Endothelial cell of umbilical vein (primary cell): ENCODE results near the gene SYNPO. TPM values are rescaled to one million over a fixed set of nuclear protein-coding genes. Genes with fewer than 3 reads are reported as not detected.

ENCODE experiments used
- BruUV-seq: library from RNA; stranded (reverse); fragments of 400-500 nt; replicated peaks from 2 replicates; lab custom pipeline; 2021; lab: Mats Ljungman, UMichigan
- CTCF ChIA-PET: fragments of 300-600, 350-600 bp; sonication (Branson Sonifier 250); formaldehyde crosslinking; loops from one replicate; lab custom pipeline; 2021; ENCODE audit warnings: antibody characterized with exemption, inconsistent platforms; lab: Charles Lee
- POLR2A ChIA-PET: fragments of 300-600, 350-600 bp; sonication (Branson Sonifier 250); formaldehyde crosslinking; loops from one replicate; lab custom pipeline; 2021; ENCODE audit warnings: antibody characterized with exemption, inconsistent platforms; lab: Charles Lee
- DNase-seq: peaks from one replicate; pipeline ENCODE4 v3.0.0-alpha.2; 2011; ENCODE audit warnings: low read depth, low spot score
- FAIRE-seq: peaks from 2 replicates; lab custom pipeline; 2011; peaks lifted over from hg19 to GRCh38; lab: Jason Lieb, UNC
- H2AFZ ChIP-seq: 2 replicates; pipeline ENCODE4 v1.6.0; 2012; ENCODE audit warnings: low read depth, low read length, control low read depth, inconsistent platforms
- H3K27ac ChIP-seq: 2 replicates; pipeline ENCODE4 v1.5.1; 2011; ENCODE audit warnings: low read depth, mild to moderate bottlenecking, control low read depth, low read length, moderate library complexity; ENCODE audit not compliant: insufficient read depth
- H3K27me3 ChIP-seq, 2 experiments: 2 replicates each; pipeline versions ENCODE4 v1.6.0 to v1.6.1; 2011; ENCODE audit warnings: low read length in 2 of 2, mixed read lengths in 1 of 2; ENCODE audit not compliant: control insufficient read depth in 2 of 2, insufficient read depth in 2 of 2
- H3K36me3 ChIP-seq, 2 experiments: 2 replicates in 1 of 2; 3 replicates in 1 of 2; pipeline ENCODE4 v1.5.1; 2011; ENCODE audit warnings: low read length in 2 of 2, mild to moderate bottlenecking in 1 of 2, moderate library complexity in 1 of 2; ENCODE audit not compliant: control insufficient read depth in 2 of 2, insufficient read depth in 2 of 2; ENCODE audit errors: extremely low read depth in 1 of 2
- H3K4me1 ChIP-seq: 3 replicates; pipeline ENCODE4 v1.5.1; 2011; ENCODE audit warnings: mild to moderate bottlenecking, low read length; ENCODE audit not compliant: control insufficient read depth, insufficient read depth; ENCODE audit errors: extremely low read depth
- H3K4me2 ChIP-seq: 2 replicates; pipeline ENCODE4 v1.6.1; 2011; ENCODE audit warnings: low read length, control low read depth, mixed read lengths; ENCODE audit not compliant: insufficient read depth
- H3K4me3 ChIP-seq, 3 experiments: fragments of 200-600 bp in 1 of 3; sonication (generic), shearing (Covaris generic) in 1 of 3; replicated peaks in 1 of 3; 2 replicates each; pipeline ENCODE4 v1.5.1; 2011 to 2016; ENCODE audit warnings: control low read depth in 3 of 3, low read length in 3 of 3, mild to moderate bottlenecking in 2 of 3, inconsistent platforms in 1 of 3, low read depth in 1 of 3, moderate library complexity in 1 of 3; ENCODE audit not compliant: insufficient read depth in 1 of 3
- H3K79me2 ChIP-seq: 2 replicates; pipeline ENCODE4 v1.6.0; 2012; ENCODE audit warnings: low read length, inconsistent platforms; ENCODE audit not compliant: control insufficient read depth, insufficient read depth
- H3K9ac ChIP-seq: replicated peaks from 2 replicates; pipeline ENCODE3; 2011; ENCODE audit warnings: low read length, control low read depth; ENCODE audit not compliant: insufficient read depth; ENCODE audit errors: extremely low read depth
- H3K9me1 ChIP-seq: replicated peaks from 3 replicates; pipeline ENCODE4 v1.6.0; 2011; ENCODE audit warnings: mild to moderate bottlenecking, low read length; ENCODE audit not compliant: control insufficient read depth, insufficient read depth; ENCODE audit errors: extremely low read depth
- H3K9me3 ChIP-seq: replicated peaks from 2 replicates; pipeline ENCODE4 v1.5.1; 2012; ENCODE audit warnings: low read length, inconsistent platforms; ENCODE audit not compliant: control insufficient read depth, insufficient read depth
- H4K20me1 ChIP-seq: replicated peaks from 2 replicates; pipeline ENCODE3; 2011; ENCODE audit warnings: mild to moderate bottlenecking, low read length; ENCODE audit not compliant: control insufficient read depth, insufficient read depth; ENCODE audit errors: extremely low read depth
- EZH2 ChIP-seq: IDR thresholded peaks from 2 replicates; pipeline ENCODE4 v1.6.1; 2012; ENCODE audit warnings: borderline replicate concordance, low read depth, mild to moderate bottlenecking, moderate library complexity, low read length, inconsistent platforms; ENCODE audit not compliant: severe bottlenecking
- FOS ChIP-seq: IDR thresholded peaks from 2 replicates; pipeline ENCODE4 v1.6.1; 2011; ENCODE audit warnings: mild to moderate bottlenecking, low read length, moderate library complexity, borderline replicate concordance; ENCODE audit not compliant: insufficient read depth
- GATA2 ChIP-seq: IDR thresholded peaks from 2 replicates; pipeline ENCODE4 v1.7.0; 2011; ENCODE audit warnings: low read depth, mild to moderate bottlenecking, moderate library complexity, mixed read lengths, low read length; ENCODE audit not compliant: insufficient read length, insufficient read depth
- JUN ChIP-seq: IDR thresholded peaks from 2 replicates; pipeline ENCODE4 v1.6.1; 2011; ENCODE audit warnings: borderline replicate concordance, low read depth; ENCODE audit not compliant: insufficient read length, insufficient read depth
- MYC ChIP-seq: IDR thresholded peaks from one replicate; pipeline ENCODE4 v1.6.1; 2011; ENCODE audit warnings: mild to moderate bottlenecking, low read depth, low read length
- POLR2A ChIP-seq: IDR thresholded peaks from 2 replicates; pipeline ENCODE4 v1.6.1; 2012; ENCODE audit warnings: low read depth, mild to moderate bottlenecking, control low read depth, low read length
- POLR2AphosphoS5 ChIP-seq: IDR thresholded peaks from 2 replicates; pipeline ENCODE4 v1.6.1; 2012; ENCODE audit warnings: low read depth, mild to moderate bottlenecking, control low read depth, low read length, moderate library complexity; ENCODE audit not compliant: insufficient read depth
- dilution Hi-C: fragments of 300-500 bp; cut with MboI; formaldehyde crosslinking; loops from one replicate; pipeline ENCODE4 v1.15.0; 2019; ENCODE audit warnings: low sequenced_read_pairs; ENCODE audit not compliant: extremely low pct_ligation_motif_present
- intact Hi-C: fragments of 100-400 bp; cut with micrococcal nuclease; formaldehyde crosslinking; loops from one replicate; pipeline ENCODE4 v1.10.0; 2022
- polyA plus RNA-seq, 4 experiments: library from polyadenylated mRNA; depleted of rRNA in 3 of 4; stranded (reverse) in 3 of 4; unstranded in 1 of 4; fragments of >200 nt; gene quantifications; 2 replicates each; pipeline versions ENCODE4 v1.2.1 to v1.2.3, GENCODE V29; 2011 to 2012; ENCODE audit warnings: missing spikeins in 1 of 4
- total RNA-seq: library from RNA; stranded (reverse); gene quantifications from 2 replicates; pipeline ENCODE4 v1.2.3, GENCODE V29; 2021
- TF ChIP-seq, protein P1 (sequence below): IDR thresholded peaks from 2 replicates; pipeline ENCODE4 v1.6.1; 2011; ENCODE audit not compliant: insufficient read depth, insufficient read length
- TF ChIP-seq, protein P2 (sequence below), 2 donors: IDR thresholded peaks; 1 replicate in 1 of 2; 2 replicates in 1 of 2; pipeline ENCODE4 v1.5.1; 2011; ENCODE audit warnings: low read length in 2 of 2, mild to moderate bottlenecking in 2 of 2, moderate library complexity in 2 of 2, control low read depth in 1 of 2, inconsistent platforms in 1 of 2, low read depth in 1 of 2; ENCODE audit not compliant: insufficient read depth in 1 of 2; ENCODE audit errors: extremely low read depth in 1 of 2

SYNPO gene
- total and polyA plus RNA-seq, 2 donors (not counting 3 experiments of a cell fraction or from before 2014, with no cell fraction given), result 68.4 to 121 TPM

DNA sequence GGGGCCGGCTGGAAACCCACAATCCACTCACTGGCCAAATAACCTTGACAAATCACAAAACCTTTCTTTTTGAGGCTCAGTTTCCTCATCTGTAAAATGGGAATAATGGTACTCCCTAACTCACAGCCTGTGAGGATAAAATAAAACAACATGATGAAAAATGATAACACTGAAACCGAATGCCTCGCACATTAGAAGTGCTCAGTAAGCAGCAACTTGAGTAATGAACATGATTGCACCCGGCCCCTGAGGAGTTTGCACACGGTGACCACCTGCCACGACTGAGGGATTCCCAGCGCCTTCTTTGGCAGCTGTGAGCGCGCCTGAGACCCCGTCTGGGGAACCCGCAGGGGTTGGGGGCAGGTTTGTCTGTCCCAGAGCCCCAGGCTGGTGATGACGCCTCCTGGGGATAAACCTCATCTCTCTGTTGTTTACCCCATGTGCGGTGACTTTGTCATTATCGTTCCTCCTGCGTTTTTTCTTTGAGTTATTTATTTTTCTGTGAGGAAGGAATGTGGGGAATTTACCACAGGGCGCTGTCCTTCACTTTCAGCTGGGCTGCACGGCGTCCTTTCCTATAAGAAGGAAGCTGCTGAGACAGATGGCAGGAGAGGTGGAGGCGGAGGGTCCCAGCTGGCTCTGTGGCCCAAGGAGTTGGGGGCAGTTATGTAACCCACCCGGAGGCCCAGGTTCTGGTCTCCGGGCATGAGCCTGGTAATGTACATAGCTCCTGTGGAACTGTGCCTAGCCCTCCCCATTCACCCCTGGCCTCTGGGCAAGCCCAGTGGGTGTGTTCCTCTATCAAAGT lies 3.0 kb upstream of the SYNPO start:
- no peaks in the 10 kb centered on the region for H3K9me3 ChIP-seq
- peaks cover 0 to 10% of the 10 kb centered on the region in 2 experiments for H3K36me3 ChIP-seq
- no peaks in the 10 kb centered on the region for H3K9me1 ChIP-seq
- DNase-seq (peak; percentile 92), FAIRE-seq (peak; percentile 67)
- no peaks in the 10 kb centered on the region for H3K27me3 ChIP-seq
- POLR2A ChIA-PET, result no interaction called here
- peak overlapping the region; percentile 36 for H3K9ac ChIP-seq
- H3K4me3 ChIP-seq, result no peak overlapping the region
- H3K4me2 ChIP-seq, result peak overlapping the region; percentile 5
- no peaks in the 10 kb centered on the region for H4K20me1 ChIP-seq
- no TSS peak for BruUV-seq
- H3K4me1 ChIP-seq, result peaks cover 66% of the 10 kb centered on the region
- H3K79me2 ChIP-seq, result peaks cover 6% of the 10 kb centered on the region
- CTCF ChIA-PET, result interaction anchor here (0.6 to 2.5 kb wide), 6 partner anchors 16 to 120 kb away, joined by 3 to 8 read pairs (median 4); no protein-coding TSS in a partner anchor
- dilution Hi-C loops (no loop called here), intact Hi-C loops (loop anchor here (1.0 kb wide), 2 partner anchors 42 to 122 kb away; no protein-coding TSS in a partner anchor)
- peak overlapping the region; percentile 98 for H3K27ac ChIP-seq
- H2AFZ ChIP-seq, result no peak overlapping the region
- peak; percentile 31 for TF ChIP-seq POLR2A
- TF ChIP-seq, protein P1, sequence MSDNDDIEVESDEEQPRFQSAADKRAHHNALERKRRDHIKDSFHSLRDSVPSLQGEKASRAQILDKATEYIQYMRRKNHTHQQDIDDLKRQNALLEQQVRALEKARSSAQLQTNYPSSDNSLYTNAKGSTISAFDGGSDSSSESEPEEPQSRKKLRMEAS, result peak; percentile 23
- no peak for TF ChIP-seq MYC
- TF ChIP-seq GATA2, result no peak
- peak; percentile 15 for TF ChIP-seq JUN
- TF ChIP-seq POLR2AphosphoS5, result peak; percentile 52
- TF ChIP-seq, protein P2, sequence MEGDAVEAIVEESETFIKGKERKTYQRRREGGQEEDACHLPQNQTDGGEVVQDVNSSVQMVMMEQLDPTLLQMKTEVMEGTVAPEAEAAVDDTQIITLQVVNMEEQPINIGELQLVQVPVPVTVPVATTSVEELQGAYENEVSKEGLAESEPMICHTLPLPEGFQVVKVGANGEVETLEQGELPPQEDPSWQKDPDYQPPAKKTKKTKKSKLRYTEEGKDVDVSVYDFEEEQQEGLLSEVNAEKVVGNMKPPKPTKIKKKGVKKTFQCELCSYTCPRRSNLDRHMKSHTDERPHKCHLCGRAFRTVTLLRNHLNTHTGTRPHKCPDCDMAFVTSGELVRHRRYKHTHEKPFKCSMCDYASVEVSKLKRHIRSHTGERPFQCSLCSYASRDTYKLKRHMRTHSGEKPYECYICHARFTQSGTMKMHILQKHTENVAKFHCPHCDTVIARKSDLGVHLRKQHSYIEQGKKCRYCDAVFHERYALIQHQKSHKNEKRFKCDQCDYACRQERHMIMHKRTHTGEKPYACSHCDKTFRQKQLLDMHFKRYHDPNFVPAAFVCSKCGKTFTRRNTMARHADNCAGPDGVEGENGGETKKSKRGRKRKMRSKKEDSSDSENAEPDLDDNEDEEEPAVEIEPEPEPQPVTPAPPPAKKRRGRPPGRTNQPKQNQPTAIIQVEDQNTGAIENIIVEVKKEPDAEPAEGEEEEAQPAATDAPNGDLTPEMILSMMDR (IDR thresholded peaks at IDR 0.05; ENCODE audit: extremely low read depth in 1 of 2, insufficient read depth in 1 of 2, low read depth in 1 of 2, low read length in 2 of 2), result no peak
- TF ChIP-seq FOS, result no peak
- TF ChIP-seq EZH2, result no peak
